NCI-H2227 treated with DMSO at 0.1 percent for 48 hours (cell line): ENCODE results near the gene CHRNG.

ENCODE experiments used
- DNase-seq: peaks from one replicate; lab custom pipeline; 2025; lab: John Stamatoyannopoulos, UW

CHRNG gene

GRCh38 chr2:232576995-232577394 lies 37.5 kb downstream of the CHRNG start:
- no peak for DNase-seq

- no peak for DNase-seq
These were observed 38.3 kb downstream of the CHRNG start for GRCh38 chr2:232577841-232578240.

- DNase-seq, result no peak
These were observed 39.1 kb downstream of the CHRNG start for GRCh38 chr2:232578626-232579025.

GRCh38 chr2:232580648-232580981 lies 41.1 kb downstream of the CHRNG start:
- no peak for DNase-seq

GRCh38 chr2:232581725-232582124 lies 42.2 kb downstream of the CHRNG start:
- DNase-seq, result no peak

- no peak for DNase-seq
These were observed 44.7 kb downstream of the CHRNG start for GRCh38 chr2:232584238-232584637.

GRCh38 chr2:232586943-232587505 lies 47.5 kb downstream of the CHRNG start:
- no peak for DNase-seq

- DNase-seq, result no peak
These were observed 48.0 kb downstream of the CHRNG start for GRCh38 chr2:232587512-232587911.

- DNase-seq, result no peak
These were observed 48.5 kb downstream of the CHRNG start for GRCh38 chr2:232588031-232588430.

- no peak for DNase-seq
These were observed 49.4 kb downstream of the CHRNG start for GRCh38 chr2:232588680-232589585.

- no peak for DNase-seq
These were observed 53.4 kb downstream of the CHRNG start for GRCh38 chr2:232592772-232593395.

GRCh38 chr2:232593982-232594381 lies 54.5 kb downstream of the CHRNG start:
- peak; percentile 68 for DNase-seq
